Measurements from ENCODE around the gene ARID1A. TPM values are rescaled to one million over a fixed set of nuclear protein-coding genes. Genes with fewer than 3 reads are reported as not detected.

ARID1A gene
- total and polyA plus RNA-seq, 2 donors (not counting 1 experiment from before 2014, with no cell fraction given): 12.9 to 16.0 TPM

GRCh38 chr1:26726784-26727183 is 31.0 kb downstream of the ARID1A start:
- peaks cover 23% of the 10 kb centered on the region for H3K4me1 ChIP-seq (ENCODE audit: control insufficient read depth, extremely low read depth, insufficient read depth, low read length)
- H2AFZ ChIP-seq (ENCODE audit: low read length): no peak overlapping the region
- H3K79me2 ChIP-seq (ENCODE audit: control insufficient read depth, insufficient read depth, low read length): peaks cover 87% of the 10 kb centered on the region
- no peaks in the 10 kb centered on the region for H3K27me3 ChIP-seq (ENCODE audit: control insufficient read depth, insufficient read depth, low read length)
- no peak for TF ChIP-seq CTCF (conservative IDR thresholded peaks at IDR 0.05 in 1 of 2, IDR thresholded peaks at IDR 0.05 in 1 of 2; ENCODE audit: low read depth in 1 of 2, low read length in 2 of 2)
- no peak for TF ChIP-seq EZH2 (IDR thresholded peaks at IDR 0.05; ENCODE audit: low read length, missing control alignments)
- DNase-seq (ENCODE audit: low read depth in 2 of 2): no peak
- H3K9ac ChIP-seq (ENCODE audit: insufficient read depth, low read length): no peak overlapping the region
- H3K36me3 ChIP-seq (ENCODE audit: control insufficient read depth, insufficient read depth, low read length): peaks cover 14% of the 10 kb centered on the region
- H3K9me3 ChIP-seq (ENCODE audit: control insufficient read depth, insufficient read depth, low read depth, low read length): no peaks in the 10 kb centered on the region
- no peak overlapping the region for H3K4me3 ChIP-seq (replicated peaks in 1 of 4; ENCODE audit: control extremely low read depth in 1 of 4, insufficient read depth in 1 of 4, low read depth in 3 of 4, low read length in 4 of 4)
- no peaks in the 10 kb centered on the region for H4K20me1 ChIP-seq (ENCODE audit: control insufficient read depth, extremely low read depth, insufficient read depth, low read length)
- H3K4me2 ChIP-seq (ENCODE audit: extremely low read depth, insufficient read depth, low read length): no peak overlapping the region
- no peak overlapping the region for H3K27ac ChIP-seq (ENCODE audit: insufficient read depth, low read length)

GRCh38 chr1:26727476-26727875 is 31.7 kb downstream of the ARID1A start:
- H3K27ac ChIP-seq (ENCODE audit: insufficient read depth, low read length): no peak overlapping the region
- no peak overlapping the region for H2AFZ ChIP-seq (ENCODE audit: low read length)
- TF ChIP-seq EZH2 (IDR thresholded peaks at IDR 0.05; ENCODE audit: low read length, missing control alignments) (no peak), CTCF (conservative IDR thresholded peaks at IDR 0.05 in 1 of 2, IDR thresholded peaks at IDR 0.05 in 1 of 2; ENCODE audit: low read depth in 1 of 2, low read length in 2 of 2) (no peak)
- H3K4me1 ChIP-seq (ENCODE audit: control insufficient read depth, extremely low read depth, insufficient read depth, low read length): peaks cover 23% of the 10 kb centered on the region
- no peaks in the 10 kb centered on the region for H4K20me1 ChIP-seq (ENCODE audit: control insufficient read depth, extremely low read depth, insufficient read depth, low read length)
- no peak for DNase-seq (ENCODE audit: low read depth in 2 of 2)
- H3K36me3 ChIP-seq (ENCODE audit: control insufficient read depth, insufficient read depth, low read length): peaks cover 14% of the 10 kb centered on the region
- H3K9ac ChIP-seq (ENCODE audit: insufficient read depth, low read length): no peak overlapping the region
- no peak overlapping the region for H3K4me3 ChIP-seq (replicated peaks in 1 of 4; ENCODE audit: control extremely low read depth in 1 of 4, insufficient read depth in 1 of 4, low read depth in 3 of 4, low read length in 4 of 4)
- H3K4me2 ChIP-seq (ENCODE audit: extremely low read depth, insufficient read depth, low read length): no peak overlapping the region
- no peaks in the 10 kb centered on the region for H3K9me3 ChIP-seq (ENCODE audit: control insufficient read depth, insufficient read depth, low read depth, low read length)
- no peaks in the 10 kb centered on the region for H3K27me3 ChIP-seq (ENCODE audit: control insufficient read depth, insufficient read depth, low read length)
- peaks cover 83% of the 10 kb centered on the region for H3K79me2 ChIP-seq (ENCODE audit: control insufficient read depth, insufficient read depth, low read length)

GRCh38 chr1:26728645-26729044 is 32.8 kb downstream of the ARID1A start:
- Histone ChIP-seq H4K20me1 (ENCODE audit: control insufficient read depth, extremely low read depth, insufficient read depth, low read length) (no peaks in the 10 kb centered on the region), H3K4me3 (replicated peaks in 1 of 4; ENCODE audit: control extremely low read depth in 1 of 4, insufficient read depth in 1 of 4, low read depth in 3 of 4, low read length in 4 of 4) (no peak overlapping the region), H3K4me2 (ENCODE audit: extremely low read depth, insufficient read depth, low read length) (no peak overlapping the region), H3K9me3 (ENCODE audit: control insufficient read depth, insufficient read depth, low read depth, low read length) (no peaks in the 10 kb centered on the region), H3K4me1 (ENCODE audit: control insufficient read depth, extremely low read depth, insufficient read depth, low read length) (peaks cover 13% of the 10 kb centered on the region), H3K9ac (ENCODE audit: insufficient read depth, low read length) (no peak overlapping the region), H2AFZ (ENCODE audit: low read length) (no peak overlapping the region), H3K27ac (ENCODE audit: insufficient read depth, low read length) (no peak overlapping the region), H3K79me2 (ENCODE audit: control insufficient read depth, insufficient read depth, low read length) (peaks cover 74% of the 10 kb centered on the region), H3K36me3 (ENCODE audit: control insufficient read depth, insufficient read depth, low read length) (peaks cover 14% of the 10 kb centered on the region), H3K27me3 (ENCODE audit: control insufficient read depth, insufficient read depth, low read length) (no peaks in the 10 kb centered on the region)
- TF ChIP-seq EZH2 (IDR thresholded peaks at IDR 0.05; ENCODE audit: low read length, missing control alignments) (no peak), CTCF (conservative IDR thresholded peaks at IDR 0.05 in 1 of 2, IDR thresholded peaks at IDR 0.05 in 1 of 2; ENCODE audit: low read depth in 1 of 2, low read length in 2 of 2) (no peak)
- DNase-seq (ENCODE audit: low read depth in 2 of 2): no peak
